SHP77 (cell line): ENCODE data around the gene GALNT16.
A peak's percentile ranks its signal among the peaks of the same experiment; 100 is the strongest.
"Not testable (repeated sequence)": the region's sequence is repeated elsewhere in the genome, so short reads cannot be mapped to it uniquely, and the experiment has no call there.

ENCODE experiments used
- DNase-seq, 2 experiments: peaks; one replicate each; lab custom pipeline; 2025; lab: John Stamatoyannopoulos, UW

Gene GALNT16

DNA sequence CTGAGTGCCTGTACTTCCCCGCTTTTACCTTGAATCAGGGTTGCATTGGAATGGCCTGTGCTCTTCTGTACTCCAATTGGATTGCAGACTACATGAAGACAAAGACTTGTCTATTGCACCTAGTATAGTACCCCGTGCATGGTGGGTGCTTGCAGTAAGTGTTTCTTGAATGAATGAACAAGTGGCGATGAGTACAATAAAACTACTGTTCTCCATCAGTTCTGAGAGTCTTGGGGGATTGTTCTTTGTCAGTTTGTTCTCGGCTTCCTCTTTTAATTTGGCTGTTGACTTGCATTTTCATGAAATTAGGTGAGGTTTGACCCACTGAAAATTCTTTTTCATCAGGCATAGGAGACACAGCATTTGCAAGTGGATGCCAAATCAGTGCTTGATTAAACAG, 104.0 kb downstream of the GALNT16 start:
- no peak for DNase-seq

DNA sequence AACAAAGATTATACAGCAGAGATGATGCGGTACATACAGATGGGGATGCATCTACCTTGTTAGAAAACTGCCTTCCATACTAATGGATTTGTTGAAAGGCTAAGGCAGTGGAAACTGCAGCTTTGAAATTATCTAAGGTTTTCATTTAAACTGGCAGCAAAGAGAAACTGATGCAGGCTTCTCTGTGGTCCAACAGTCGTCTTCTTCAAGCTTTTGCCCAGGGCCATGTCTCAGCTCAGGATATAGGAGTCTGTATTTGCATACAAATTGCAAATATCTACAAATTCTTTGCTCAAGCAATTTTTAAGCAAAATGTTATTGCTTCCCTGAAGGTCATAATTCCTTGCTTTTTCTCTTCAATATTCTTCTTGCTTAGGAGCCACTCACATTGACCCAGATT, 104.4 kb downstream of the GALNT16 start:
- DNase-seq, result no peak

DNA sequence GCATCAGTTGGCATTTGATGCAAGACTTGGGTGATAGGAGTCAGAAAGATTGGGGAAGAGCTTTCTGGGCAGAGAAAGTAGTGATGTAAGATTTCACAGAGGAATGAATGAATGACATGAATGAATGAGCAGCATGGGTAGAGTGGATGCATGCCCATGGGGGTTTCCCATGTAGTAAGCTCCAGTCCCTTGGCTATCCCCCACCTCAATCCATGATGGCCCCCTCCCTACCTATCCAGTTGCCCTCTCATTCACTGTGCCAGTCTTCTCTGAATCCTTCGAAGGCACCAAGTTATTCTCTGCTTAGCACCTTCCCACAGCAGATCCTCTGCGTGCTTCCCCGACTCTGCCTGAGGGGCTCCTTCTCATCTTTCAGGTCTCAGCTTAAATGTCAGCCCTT, 106.1 kb downstream of the GALNT16 start:
- DNase-seq, result no peak

DNA sequence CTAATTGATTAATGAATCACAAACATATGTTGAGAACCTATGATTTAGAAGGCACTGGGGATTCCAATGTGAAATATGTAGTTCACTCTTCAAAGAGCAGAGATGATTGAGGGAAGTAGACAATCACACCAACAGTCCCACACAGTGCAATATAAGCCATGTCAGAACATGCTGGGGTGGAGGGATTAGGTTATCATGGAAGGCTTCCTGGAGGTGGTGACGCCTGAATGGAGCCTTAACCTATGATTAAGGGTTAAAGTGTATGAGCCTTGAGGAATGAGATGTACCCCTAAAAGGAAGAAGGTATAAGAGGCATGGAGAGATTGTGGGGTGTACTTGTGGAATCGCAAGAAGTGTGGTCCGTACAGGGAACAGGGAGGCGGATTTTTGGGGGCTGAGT, 106.8 kb downstream of the GALNT16 start:
- DNase-seq, result no peak

DNA sequence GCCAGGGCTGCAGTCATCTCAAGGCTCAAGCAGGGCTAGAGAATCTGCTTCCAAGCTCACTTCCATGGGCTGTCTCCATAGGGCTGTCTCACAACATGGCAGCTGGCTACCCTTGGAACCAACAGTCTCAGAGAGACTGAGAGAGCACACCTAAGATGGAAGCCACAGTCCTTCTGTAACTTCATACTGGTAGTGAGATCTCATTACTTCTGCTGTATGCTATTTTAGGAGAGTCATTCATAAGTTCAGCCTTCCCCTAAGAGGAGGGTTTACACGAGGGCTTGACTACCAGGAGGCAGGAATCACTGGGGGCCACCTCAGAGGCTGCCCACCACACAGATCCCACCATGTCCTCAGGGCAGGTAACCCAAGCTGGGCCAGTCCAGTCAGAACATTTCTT, 108.4 kb downstream of the GALNT16 start:
- no peak for DNase-seq

DNA sequence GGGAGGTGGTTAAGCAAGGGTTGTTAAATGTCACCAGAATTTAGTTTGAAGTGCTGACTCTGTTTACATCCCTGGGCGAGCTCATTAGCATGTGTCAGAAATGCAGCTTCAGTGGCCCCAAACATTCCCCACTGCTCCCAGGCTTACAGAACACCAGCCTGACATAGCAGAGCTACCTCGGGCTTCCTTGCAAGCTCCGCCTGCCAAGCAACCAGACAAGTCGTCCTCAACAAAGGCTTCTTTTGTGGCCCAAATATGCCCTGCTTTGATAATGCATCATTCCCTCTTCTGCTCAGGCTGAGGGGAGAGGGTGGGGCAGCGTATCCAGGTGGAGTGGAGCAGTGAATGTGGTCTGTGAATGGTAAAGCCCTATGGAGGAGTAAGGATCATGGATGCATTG, 110.1 kb downstream of the GALNT16 start:
- DNase-seq, result no peak

DNA sequence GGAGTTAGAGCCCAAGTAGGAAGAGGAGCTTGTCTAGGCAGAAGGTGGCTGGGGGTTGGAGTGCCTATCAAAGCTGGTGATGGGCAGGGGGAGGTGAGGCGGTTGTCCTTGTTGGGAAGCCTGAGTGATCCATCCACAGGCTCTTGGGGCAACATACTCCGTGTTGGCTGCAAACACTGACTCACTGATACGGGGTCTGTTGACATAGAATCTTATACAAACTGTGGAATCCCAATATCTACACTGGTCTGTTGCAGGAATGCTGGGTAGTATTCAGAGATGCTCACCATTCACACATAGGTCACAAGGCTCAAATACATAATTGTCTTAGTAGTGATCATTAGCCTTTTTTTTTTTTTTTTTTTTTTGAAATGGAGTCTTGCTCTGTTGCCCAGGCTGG, 112.2 kb downstream of the GALNT16 start:
- no peak for DNase-seq

DNA sequence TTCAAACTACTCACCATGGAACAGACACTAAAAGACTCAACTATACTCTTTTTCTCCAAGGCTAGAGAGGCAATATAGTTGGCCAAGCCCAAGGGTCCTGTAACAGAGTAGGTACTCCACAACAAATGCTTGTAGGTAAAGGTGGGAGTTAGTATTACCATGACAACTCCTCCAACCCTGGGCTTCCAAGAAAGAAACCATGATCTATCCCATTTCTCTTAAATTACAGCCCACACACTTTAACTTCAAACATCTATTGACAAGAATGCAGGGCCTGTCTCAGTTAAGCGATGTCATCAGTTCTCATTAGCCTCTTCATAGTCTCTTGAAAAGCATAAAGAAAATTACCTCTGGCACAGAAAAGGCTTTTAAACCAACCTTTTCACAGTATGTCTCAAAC, 113.1 kb downstream of the GALNT16 start:
- DNase-seq, result no peak

DNA sequence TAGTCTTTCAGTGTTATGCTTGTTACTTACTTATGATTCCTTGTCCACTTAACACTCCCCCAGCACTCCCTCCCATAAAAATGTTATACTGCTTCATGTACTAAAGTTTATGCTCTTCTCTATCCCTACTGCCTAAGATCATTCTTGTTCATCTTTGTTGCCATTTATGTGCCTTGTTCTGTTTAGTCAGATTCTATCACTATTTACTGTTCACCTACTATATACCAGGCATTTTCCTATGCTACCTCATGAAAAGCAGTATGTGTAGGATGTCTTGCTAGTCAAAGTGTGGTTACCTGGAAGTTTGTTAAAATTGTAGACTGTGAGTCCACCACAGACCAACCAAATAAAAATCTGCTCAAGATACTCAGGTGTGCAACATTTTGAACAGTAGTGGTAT, 114.3 kb downstream of the GALNT16 start:
- no peak for DNase-seq

DNA sequence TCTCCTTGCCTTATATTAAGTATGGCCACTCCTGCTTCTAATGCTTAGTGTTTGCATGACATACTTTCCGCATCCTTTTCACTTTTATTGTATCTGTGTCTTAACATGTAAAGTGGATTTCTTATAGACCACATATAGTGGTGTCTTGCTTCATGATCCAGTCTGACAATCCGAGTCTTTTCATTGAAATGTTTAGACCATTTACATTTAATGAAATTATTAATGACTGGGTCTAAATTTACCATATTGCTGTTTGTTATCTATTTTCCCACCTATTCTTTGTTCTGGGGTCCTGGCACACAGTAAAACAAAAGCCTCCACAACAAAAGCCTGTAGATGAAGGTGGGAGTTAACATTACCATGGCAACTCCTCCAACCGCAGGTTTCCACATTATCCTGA, 115.2 kb downstream of the GALNT16 start:
- no peak for DNase-seq

DNA sequence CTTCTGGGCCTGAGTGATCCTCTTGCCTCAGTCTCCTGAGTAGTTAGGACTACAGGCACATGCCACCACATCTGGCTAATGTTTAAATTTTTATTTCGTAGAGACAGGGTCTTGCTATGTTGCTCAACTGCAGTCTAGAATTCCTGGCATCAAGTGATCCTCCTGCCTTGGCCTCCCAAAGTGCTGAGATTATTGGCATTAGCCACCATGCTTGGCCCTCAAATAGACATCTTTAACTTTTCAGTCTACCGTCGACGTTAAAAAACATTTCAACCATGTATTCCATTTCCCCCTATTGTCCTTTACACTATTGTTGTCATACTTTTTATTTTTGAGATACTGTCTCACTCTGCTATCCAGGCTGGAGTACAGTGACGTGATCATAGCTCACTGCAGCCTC, 115.8 kb downstream of the GALNT16 start:
- DNase-seq, result no peak

DNA sequence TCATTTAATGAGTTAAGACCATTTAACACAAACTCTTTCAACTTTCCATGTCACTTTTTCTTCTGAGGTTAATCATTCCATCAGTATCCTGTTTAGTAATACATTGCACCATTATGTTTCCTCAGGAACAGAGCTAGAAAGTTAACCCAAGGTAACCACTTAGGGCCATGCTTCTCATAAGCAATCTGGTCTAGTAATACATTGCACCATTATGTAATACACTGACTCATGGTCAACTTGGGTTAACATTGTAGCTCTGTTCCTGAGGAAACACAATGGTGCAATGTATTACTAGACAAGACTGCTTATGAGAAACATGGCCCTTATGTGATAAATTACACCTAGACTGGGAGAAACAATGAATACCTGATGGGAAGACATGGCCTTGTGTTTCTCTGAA, 116.5 kb downstream of the GALNT16 start:
- DNase-seq, result no peak

DNA sequence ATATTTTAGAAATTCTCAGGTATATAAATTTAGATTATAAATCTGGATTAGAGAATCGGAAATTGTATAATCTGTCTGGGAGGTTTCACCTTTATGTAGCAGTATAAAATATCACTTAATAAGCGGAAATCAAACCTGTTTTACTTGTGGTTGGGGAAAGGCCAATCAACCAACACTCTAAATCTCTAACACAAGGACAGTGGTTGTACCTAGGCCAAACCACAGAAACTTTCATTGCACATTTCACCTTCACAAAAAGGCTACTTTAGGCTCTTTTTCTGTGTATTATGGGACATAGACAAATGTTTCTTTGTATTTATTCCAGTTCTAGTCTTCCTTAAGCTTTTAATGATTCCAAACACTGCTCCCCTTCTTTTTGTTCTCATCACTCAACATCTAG, 118.3 kb downstream of the GALNT16 start:
- no peak for DNase-seq

DNA sequence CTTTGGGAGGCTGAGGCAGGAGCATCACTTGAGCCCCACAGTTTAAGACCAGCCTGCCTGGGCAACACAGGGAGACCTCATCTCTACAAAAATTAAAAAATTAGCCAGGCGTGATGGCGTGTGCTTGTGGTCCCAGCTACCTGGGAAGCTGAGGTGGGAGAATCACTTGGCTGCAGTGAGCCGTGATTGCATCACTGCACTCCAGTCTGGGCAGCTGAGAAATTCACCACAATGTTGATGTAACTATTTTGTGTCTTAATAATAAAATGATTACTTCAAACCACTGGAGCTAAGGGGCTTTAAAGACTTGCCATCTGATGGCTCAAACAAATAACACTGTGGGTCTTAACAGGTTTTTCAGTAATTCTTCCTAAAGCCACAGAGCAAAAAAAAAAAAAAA, 127.4 kb downstream of the GALNT16 start:
- DNase-seq, result no peak

DNA sequence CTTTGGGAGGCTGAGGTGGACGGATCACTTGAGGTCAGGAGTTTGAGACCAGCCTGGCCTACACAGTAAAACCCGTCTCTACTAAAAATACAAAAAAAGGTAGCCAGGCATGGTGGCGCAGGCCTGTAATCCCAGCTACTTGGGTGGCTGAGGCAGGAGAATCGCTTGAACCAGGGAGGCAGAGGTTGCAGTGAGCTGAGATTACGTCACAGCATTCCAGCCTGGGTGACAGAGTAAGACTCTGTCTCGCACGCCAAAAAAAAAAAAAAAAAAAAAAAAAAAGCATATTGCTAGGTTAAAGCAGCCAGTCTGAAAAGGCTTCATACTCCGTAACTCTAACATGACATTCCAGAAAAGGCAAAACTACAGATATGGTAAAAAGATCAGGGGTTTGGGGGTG, 131.4 kb downstream of the GALNT16 start:
- not testable (repeated sequence) for DNase-seq

DNA sequence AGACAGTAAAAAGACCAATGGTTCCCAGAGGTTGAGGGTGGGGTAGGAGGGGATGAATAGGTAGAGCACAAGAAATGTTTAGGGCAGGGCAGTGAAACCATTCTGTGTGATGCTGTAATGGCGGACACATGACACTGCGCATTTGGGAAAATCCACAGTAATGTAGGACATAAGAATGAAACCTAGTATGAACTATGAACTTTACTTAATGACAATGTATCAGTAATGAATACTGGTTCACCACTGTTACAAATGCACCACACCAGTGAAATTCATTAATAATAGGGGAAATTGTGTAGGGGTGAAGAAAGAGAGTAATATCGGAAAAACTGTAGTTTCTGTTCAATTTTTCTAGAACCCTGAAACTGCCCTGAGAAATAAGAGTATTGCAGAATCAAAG, 132.5 kb downstream of the GALNT16 start:
- DNase-seq, result no peak

DNA sequence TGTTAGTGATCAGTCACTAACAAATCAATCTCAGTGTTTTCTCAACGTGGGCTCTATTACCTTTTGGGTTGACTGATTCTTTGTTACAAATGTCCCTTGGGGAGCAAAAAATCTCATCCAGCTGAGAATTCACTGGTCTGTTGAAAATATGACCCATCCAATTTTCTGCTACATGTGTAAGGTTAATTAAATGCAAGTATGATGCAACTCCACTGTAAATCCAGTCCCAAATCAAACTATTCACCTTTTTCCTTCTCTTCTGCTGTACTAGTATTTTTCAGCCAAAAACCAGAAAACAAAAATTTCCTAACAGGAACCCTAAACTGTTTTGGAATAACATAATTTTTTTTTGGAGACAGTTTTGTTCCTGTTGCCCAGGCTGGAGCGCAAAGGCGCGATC, 136.0 kb downstream of the GALNT16 start:
- no peak for DNase-seq

DNA sequence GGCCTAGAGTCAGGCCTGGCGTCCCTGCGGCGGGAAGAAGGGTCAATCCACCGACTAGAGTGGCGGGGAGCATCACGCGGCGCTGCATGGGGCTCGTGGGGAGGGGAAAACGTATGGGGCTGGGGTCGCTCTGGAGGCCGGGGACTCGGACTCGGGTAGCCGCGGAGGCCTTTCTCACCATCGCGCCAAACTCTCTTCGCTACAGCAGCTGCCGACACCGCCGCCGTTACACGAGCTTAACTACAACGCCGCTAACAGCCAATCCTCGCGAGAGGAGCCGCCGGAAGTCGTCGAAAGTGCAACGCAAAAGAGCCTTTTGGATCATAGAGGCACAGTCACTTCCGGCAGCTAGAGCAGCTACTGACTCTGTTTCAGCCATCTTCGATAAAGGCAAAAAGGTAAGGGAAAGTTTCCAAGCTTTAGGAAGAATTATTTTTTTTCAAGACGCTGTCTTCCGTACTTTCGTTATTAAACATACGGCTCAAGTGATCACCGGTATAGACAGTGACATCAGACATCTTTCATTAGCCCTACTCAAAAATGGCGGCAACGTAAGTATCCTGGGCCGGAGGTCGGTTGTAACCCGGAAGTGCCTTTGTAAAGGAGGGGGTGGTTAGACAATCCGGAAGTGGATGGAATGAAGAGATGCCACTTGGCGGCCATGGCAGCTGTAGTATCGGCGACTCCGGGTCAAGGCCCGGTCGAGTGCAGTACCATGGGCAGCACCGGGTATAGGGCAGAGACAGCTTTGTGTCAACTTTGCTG, 138.3 kb downstream of the GALNT16 start, which contains the start of the genes ERH and SLC39A9:
Gene ERH, minus strand, starts transcription at position 247 of the 765 bp plus-strand sequence. Its CDS starts 66 bp downstream, at position 181.
Gene SLC39A9, plus strand, starts transcription at position 640 of the 765 bp plus-strand sequence. CDS start 678 bp downstream, outside the sequence.
- peak; percentile 93 to 95 for DNase-seq

DNA sequence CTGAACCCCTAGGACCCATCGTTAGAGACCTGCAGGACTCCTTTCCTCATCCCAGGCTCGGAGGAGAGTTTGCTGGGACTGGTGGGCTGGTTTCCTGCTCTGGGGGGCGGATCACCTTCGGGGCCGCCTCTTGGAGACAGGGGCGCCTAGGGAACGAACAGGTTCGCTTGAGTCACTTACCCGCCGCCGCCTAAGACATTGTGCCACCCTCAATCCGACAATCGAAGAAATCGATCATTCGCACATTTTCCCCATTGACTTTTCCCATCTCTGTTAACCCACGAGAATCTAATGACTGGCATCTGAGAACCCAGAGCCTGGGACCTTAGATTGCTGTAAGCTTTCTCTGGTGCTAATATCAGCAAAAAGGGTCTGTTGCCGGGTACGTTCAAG, 138.9 kb downstream of the GALNT16 start:
- DNase-seq, result no peak

DNA sequence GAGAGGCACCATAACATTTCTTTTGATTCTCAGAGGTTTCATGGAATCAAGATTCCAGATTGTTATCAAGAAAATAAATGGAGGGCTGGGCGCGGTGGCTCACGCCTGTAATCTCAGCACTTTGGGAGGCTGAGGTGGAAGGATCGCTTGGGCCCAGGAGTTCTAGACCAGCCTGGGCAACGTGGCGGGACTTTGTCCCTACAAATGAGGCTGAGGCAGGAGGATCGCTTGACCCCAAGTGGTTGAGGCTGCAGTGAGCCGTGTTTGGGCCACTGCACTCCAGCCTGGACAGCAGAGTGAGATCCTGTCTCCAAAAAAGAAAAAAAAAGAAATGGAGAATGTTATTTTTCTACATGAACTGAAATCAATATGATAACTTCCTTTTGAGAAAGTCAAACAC, 139.8 kb downstream of the GALNT16 start:
- no peak for DNase-seq

DNA sequence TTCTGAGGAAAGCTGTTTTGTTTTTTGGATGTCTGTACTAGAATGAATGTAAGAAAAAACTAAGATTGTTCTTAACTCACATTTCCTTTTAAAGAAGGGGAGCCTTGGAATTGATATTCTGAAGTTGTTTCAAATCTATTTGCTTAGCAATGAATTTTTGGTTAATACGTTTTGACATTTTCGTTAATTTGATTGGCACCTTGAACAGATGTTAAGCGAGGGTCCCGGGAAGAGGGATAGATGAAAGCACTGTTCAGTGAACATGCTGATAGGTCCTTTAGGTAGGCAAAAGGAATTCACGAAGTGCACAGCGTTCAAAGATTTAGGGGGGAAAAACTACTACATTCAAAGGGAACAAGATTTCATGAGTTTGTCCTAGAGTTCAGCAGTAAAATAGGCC, 140.2 kb downstream of the GALNT16 start:
- DNase-seq, result no peak

DNA sequence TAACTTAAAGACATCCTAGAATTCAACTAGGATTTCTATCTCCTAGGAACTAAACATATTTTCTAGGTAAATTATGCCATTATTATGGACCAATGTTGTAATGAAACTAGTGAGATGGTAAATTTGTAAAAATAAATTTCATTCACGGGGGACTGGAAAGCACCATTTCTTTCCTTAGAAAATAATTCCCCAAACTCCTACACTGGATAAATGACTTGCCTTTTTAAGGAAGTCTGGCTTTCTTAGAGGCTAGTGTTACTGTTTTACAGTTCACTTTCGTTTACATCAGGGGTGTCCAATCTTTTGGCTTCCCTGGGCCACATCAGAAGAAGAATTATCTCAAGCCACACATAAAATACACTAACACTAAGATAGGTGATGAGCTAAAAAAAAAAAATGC, 141.9 kb downstream of the GALNT16 start:
- DNase-seq, result no peak

DNA sequence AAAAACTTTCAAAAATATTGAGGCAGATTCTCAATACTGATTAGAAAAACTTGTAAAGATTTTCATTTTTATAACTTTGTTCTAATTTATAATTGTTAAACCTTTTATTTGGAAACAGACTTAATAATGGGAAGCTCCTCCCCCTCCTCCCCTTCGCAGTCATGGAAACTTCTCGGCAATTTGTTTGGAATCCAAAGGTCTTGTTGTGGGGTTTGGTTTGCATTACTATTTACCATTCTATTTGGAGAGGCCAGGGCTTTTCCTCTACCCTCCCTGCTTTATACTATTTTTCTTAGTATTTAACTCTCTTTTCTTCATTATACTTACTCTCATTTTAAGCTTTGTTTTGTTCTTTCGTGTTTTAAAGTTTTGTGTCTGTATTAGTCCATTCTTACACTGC, 144.5 kb downstream of the GALNT16 start:
- DNase-seq, result no peak

DNA sequence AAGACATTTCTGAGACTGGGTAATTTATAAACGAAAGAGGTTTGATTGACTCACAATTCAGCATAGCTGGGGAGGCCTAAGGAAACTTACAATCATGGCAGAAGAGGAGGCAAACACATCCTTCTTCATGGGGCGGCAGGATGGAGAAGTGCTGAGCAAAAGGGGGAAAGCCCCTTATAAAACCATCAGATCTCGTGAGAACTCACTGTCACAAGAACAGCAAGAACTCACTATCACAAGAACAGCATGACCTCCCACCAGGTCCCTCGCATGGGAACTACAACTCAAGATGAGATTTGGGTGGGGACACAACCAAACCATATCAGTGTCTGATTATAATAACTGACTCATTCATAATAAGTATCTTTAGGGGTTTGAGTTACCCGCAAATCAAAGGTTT, 144.9 kb downstream of the GALNT16 start:
- DNase-seq, result no peak
